Caki2 (cell line): ENCODE results near the gene SEBOX. TPM values are rescaled to one million over a fixed set of nuclear protein-coding genes. Genes with fewer than 3 reads are reported as not detected.

Experiments used
- DNase-seq: peaks from one replicate; pipeline ENCODE4 v3.0.0-alpha.2; 2015; ENCODE audit warnings: low read depth
- in situ Hi-C: cut with HindIII; loops from 2 replicates; pipeline ENCODE4 v1.10.0; 2016; ENCODE audit warnings: low sequenced_read_pairs, low pct_unique_long_range_greater_than_20kb, mixed read lengths
- total RNA-seq: library from RNA; depleted of rRNA; stranded (reverse); fragments of >200 nt; shearing (Covaris generic); gene quantifications from 2 replicates; pipeline ENCODE4 v1.2.3, GENCODE V29; 2014; ENCODE audit warnings: low replicate concordance

The SEBOX gene
- total RNA-seq, 1 experiment from 2014 or later: not detected

DNA sequence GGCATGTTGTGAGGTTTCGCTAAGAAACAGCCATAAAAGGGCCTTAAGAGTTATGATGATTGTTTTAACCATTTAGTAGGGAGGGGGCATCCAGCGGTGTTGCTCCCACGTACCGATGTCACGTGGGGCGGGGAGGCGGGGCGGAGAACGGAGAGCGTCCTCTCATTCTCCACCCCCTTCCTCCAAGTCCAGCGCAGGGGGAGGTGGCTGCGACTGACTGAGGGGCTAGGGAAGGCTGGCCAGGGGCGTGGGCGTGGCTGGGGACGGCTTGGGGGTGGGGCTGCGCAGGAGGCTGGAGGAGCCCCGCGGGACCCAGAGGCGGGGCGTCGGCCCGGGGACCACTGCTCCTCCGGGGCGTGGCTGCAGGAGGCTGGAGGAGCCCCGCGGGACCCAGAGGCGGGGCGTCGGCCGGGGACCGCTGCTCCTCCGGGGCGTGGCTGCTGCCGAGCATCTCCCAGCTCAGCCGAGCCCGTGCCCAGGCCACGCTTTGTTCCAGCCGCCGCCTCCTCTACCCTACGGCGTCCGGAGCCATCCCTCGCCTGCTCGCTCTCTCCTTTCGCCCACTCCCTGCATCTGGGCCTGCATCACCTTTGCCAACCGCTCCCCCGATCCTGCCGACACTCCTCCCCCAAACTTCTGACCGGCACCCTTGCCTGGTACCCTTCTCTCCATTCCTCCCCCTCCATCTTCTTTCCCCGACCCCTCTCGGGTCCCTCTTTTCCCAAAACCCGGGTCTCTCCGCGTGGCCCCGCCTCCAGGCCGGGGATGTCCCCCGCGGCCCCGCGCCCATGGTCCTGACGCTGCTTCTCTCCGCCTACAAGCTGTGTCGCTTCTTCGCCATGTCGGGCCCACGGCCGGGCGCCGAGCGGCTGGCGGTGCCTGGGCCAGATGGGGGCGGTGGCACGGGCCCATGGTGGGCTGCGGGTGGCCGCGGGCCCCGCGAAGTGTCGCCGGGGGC lies 6.5 kb upstream of the SEBOX start, which contains the start of gene SARM1:
Gene SARM1, plus strand, starts transcription at position 450 of the 958 bp plus-strand sequence. Its CDS starts 339 bp downstream, at position 789.
- peak; percentile 91 for DNase-seq

GRCh38 chr17:28370744-28371103 lies 5.7 kb upstream of the SEBOX start:
- no peak for DNase-seq
- in situ Hi-C loops: no loop called here

More for the DNA sequence above, 6.5 kb upstream of the SEBOX start, which contains the start of gene SARM1:
- in situ Hi-C loops: no loop called here

DNA sequence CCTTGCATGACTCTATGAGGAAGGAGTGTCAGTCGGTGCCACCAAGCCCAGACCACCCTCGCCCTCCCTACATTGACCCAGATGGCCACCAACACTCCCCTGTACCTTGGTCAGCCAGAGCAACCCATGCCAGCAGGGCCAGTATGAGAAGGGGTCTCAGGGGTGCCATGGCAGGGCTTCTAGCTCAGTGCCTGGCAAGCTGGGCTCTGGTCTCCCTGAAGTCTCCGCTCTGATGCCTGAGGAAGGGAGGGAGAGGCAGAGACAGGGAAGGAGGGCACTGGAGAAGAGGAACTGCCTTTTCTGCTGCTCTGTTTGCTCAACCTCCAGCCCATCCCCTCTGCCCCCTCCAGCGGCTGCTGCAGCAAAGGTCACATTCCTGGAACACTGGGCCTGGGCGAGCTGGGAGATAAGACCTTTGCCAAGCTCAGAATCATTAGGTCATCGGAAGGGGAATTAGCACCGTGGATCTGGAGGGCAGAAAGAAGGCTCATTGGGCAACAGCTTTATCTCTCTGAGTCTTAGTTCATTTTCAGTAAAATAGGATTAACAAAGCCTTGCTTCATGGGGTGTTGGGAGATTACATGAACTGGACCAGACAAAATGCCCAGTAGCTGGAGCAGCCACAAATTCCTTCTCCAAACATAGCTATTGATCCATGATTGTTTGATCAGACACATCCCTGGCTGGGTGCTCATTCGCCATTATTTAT lies 5.2 kb upstream of the SEBOX start, which contains the start of gene VTN:
Gene VTN, minus strand, starts transcription at position 273 of the 709 bp plus-strand sequence. Its CDS starts 104 bp downstream, at position 169.
- in situ Hi-C loops: no loop called here
- DNase-seq: peak; percentile 64

GRCh38 chr17:28369684-28370034 lies 4.7 kb upstream of the SEBOX start:
- in situ Hi-C loops: no loop called here
- no peak for DNase-seq

DNA sequence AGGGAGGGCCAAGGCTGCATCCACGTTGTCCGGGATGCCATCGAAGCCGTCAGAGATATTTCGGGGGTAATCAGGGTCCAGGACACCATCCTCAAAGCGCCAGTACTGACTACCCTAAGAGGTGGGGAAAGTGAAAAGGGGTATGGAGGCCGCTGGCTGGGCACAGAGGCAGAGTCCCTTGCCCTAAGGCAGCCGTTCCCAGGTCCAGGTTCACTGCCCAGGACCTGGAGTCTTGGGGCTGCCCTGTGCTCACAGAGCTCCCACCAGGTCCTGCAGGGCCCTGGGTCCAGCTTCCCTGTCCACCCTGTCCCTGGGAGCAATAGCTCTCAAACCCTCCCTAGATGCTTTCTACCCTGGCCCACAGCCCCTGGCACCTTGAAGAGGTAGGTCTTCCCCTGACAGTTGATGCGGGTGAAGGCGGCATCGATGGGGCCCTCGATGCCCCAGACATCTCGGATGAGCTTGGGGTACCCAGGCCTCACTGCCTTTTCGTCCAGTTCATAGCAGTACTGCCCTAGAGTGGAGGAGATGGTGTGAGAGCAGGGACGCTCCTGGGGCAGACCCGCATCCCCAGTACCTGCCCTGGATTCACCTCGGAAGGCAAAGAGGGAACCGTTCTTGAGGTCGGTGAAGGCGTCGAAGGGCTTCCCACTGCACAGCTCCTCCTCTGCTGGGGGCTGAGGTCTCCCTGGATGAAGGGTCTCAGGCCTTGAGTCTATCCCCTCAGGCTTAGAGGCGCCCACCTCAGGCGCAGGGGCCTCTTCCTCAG lies 4.1 kb upstream of the SEBOX start:
- in situ Hi-C loops: no loop called here
- no peak for DNase-seq

- in situ Hi-C loops: no loop called here
Measured at GRCh38 chr17:28368306-28368831, 3.4 kb upstream of the SEBOX start.

GRCh38 chr17:28367641-28368305 lies 2.8 kb upstream of the SEBOX start:
- DNase-seq: no peak
- in situ Hi-C loops: no loop called here

More at GRCh38 chr17:28368306-28368831, 3.4 kb upstream of the SEBOX start:
- DNase-seq: no peak

DNA sequence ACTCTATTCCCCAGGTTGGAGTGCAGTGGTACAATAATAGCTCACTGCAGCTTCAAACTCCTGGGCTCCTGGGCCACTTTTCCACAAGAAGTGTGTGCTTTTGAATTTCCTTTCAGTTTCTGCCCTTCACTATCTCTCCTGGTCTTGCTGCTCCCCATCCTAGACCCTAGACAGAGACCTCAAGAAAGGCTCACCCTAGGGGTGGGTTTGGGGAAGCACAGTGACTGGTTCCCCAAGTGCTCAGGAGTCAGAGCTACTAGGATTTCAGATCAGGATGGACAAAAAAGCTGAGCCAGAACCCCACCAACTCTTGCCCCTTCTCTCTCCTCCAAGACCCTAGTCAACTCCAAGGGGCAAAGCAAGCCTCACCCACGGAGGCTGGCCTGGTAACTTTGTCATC lies 1.6 kb upstream of the SEBOX start:
- in situ Hi-C loops: no loop called here
- DNase-seq: no peak

- in situ Hi-C loops: no loop called here
Measured at GRCh38 chr17:28365487-28365886, 488 bp upstream of the SEBOX start.

DNA sequence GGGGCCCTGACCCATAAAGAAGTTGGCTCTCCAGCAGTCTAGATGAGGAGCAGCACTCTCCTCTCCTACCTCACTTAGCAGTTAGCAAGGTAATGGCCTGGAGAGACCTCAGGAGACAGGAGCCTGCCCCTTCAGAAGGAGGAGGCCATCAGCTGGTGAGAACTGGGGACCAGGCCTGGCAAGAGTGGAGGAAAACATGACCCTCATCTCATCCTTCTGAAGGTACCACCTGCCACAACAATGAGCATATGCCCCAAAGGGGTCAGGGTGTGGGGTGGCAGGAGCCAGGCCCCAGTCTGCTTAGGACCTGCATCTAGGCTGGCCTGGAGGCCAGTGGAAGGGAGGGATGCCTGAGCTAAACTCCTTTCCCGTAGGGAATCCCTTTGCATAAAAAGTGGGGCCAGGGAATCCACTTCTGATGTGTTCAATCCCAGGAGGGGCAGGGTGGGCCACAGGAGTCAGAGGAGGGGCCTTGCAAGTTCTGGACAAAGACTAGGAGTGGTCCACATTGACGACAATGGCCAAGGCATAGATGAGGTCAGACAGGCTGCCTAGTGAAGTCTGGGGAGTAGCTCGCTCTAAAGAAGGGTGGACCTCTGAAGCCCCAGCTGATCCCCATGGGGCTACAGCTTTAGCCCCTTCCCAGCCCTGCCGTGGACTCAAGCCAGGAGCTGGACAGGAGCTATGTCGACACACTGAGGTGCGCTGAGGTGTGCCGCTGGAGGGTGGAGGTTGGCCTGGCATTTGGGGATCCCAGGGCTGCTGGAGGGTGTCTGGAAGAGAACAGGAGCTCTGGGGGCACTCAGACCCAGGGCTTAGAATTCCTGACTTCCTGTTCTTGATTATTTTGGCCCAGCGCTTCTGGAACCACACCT lies 986 bp downstream of the SEBOX start:
- no peak for DNase-seq
- in situ Hi-C loops: no loop called here

More at GRCh38 chr17:28365487-28365886, 488 bp upstream of the SEBOX start:
- no peak for DNase-seq

DNA sequence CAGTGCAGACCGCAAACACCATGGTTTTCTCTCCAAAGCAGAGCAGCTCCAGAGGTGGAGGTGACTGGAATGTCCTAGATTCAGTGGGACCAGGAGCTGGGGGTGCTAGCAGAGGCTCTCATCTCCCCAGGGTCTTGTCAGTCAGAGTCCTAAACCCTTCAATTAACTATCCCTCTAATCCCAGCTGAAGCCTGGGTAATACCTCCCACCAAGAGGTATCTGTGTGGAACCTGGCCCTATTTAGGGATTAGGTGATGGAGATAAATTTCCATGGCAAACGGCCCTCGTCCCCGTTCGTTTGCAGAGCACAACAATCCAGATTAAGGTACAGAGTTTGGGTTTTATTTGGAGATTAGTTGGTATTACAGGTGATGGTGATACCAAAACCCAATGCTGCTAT lies 1.8 kb downstream of the SEBOX start:
- in situ Hi-C loops: no loop called here
- DNase-seq: no peak

DNA sequence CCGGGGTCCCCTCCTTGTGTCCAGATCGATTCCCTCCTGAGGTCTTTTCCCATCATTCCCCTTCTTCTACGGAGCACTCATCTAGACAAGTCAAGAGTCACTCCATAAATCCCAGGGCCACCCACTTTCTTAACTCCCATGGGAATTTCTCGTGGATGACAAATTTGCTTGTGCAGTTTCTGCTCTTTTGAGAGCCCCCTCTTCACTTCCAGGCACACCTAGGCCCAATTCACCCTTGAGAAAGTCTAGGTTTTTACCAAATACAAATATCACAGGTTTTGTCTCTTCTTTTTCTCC lies 7.2 kb downstream of the SEBOX start:
- in situ Hi-C loops: no loop called here

DNA sequence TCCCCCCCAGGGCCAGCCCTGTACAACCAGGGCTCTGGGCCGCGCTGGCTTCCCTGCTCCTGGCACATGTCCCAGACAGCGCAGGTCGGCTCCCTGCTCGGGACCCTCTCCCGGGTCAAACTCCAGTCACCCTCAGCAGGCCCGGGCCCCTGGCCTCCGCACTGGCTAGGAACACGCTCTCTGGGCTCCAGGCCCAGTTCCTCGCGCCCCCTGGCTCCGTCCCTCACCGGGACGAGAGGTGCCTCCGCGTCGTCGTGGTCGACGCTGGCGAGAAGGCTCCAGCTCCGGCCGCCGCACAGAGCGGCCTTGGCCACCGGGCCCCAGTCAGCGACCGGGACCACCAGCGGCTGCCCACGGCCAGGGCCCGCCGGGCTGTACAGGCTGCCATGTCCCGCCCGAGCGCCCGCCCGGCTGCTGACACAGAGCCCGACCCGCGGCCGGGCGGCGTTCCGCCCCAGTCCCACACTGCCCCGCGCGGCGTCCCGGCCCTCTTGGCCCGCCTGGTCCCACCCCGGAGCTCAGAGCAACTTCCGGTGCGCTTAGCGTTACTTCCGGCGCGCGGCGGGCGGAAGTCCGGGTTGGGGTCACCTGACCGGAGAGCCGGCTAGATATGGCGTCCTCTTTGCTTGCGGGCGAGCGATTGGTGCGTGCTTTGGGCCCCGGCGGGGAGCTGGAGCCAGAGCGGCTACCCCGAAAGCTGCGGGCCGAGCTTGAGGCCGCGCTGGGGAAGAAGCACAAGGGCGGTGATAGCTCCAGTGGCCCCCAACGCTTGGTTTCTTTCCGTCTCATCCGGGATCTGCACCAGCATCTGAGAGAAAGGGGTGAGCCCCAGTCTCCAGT lies 7.7 kb downstream of the SEBOX start, which contains the start of gene POLDIP2:
Gene POLDIP2, minus strand, starts transcription at position 467 of the 840 bp plus-strand sequence. Its CDS starts 79 bp downstream, at position 388.
- in situ Hi-C loops: no loop called here
- DNase-seq: peak; percentile 89

More for the DNA sequence above, 7.2 kb downstream of the SEBOX start:
- no peak for DNase-seq

- no peak for DNase-seq
- in situ Hi-C loops: no loop called here
Measured at GRCh38 chr17:28350271-28350670, 14.7 kb downstream of the SEBOX start.

DNA sequence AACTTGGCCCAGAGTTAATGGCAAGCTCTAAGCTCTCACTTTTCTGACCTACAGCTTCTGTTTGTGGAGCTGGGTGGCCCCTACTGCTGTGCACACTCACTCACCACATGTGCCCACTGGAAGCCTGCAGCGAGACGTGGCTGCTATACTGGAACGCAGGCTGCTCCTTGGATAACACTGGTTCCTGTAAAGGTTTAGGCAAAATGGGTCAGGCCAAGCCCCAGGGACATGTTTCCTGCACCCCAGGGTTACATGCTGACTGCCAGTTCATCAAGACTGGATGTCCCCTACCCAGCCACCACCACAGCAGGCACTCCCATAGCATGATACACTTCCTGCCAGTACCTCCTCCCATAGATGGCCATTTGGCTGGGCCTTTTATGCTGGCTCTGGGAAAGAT lies 16.0 kb downstream of the SEBOX start:
- in situ Hi-C loops: no loop called here

DNA sequence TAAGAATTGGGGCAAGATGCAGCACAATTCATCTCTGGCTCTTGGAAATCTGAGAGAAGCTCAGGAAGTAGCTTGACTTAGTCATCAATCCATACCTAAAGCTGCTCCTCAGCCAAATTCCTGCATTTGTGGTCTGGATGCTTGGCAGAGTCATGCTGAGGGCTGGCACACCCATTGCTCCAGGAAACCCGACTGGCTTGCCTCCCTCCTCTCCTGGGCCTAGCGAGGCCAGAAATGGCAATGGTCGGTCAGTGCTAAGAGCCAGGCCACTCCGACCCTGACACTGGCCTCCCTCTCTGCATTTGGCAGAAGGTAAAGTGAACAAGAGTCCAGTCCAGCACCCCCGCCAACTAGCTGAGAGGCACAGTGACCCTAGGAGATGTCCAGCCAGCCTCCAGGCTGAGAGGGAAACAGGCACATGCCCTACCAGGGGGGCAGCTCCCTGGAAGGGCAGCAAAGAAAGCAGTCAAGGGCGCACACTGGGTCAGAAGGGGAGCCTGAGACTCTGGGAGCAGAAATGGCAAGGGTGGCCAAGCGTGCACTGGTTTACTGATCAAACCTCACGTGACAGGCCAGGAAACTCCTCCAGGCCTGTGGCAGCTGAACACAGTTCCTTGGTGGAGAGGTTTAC lies 17.6 kb downstream of the SEBOX start:
- DNase-seq: peak; percentile 71
- in situ Hi-C loops: no loop called here

More for the DNA sequence above, 16.0 kb downstream of the SEBOX start:
- DNase-seq: no peak
